ENCODE data around the gene ARHGAP12.

ARHGAP12 gene

GRCh38 chr10:31954410-31955191, 26.0 kb upstream of the ARHGAP12 start:
- Histone ChIP-seq H3K4me2 (ENCODE audit: low read depth, low read length, poor library complexity, severe bottlenecking) (no peak overlapping the region), H3K36me3 (ENCODE audit: low read length) (no peaks in the 10 kb centered on the region), H4K20me1 (ENCODE audit: low read depth, low read length) (no peaks in the 10 kb centered on the region), H3K27ac (ENCODE audit: low read depth, low read length) (no peak overlapping the region), H3K4me3 (ENCODE audit: insufficient read depth, low read length, poor library complexity, severe bottlenecking) (no peak overlapping the region), H2AFZ (ENCODE audit: low read depth, low read length, severe bottlenecking) (no peak overlapping the region), H3K9me3 (ENCODE audit: insufficient read depth, low read length) (peaks cover 4% of the 10 kb centered on the region; the same call in 1 of the 2 replicates), H3K9ac (ENCODE audit: low read length) (no peak overlapping the region), H3K27me3 (ENCODE audit: low read length) (no peaks in the 10 kb centered on the region), H3K79me2 (ENCODE audit: insufficient read depth, low read length) (no peaks in the 10 kb centered on the region), H3F3A (ENCODE audit: insufficient read depth) (no peaks in the 10 kb centered on the region), H3K9me2 (replicated peaks; ENCODE audit: insufficient read depth, low read length) (no peaks in the 10 kb centered on the region)
- TF ChIP-seq EZH2phosphoT487 (conservative IDR thresholded peaks at IDR 0.05; ENCODE audit: low read length) (no peak), CTCF (IDR thresholded peaks at IDR 0.05; ENCODE audit: insufficient read depth, low read length, poor library complexity, severe bottlenecking) (no peak)

GRCh38 chr10:31953480-31953879, 24.8 kb upstream of the ARHGAP12 start:
- no peaks in the 10 kb centered on the region for H3K36me3 ChIP-seq (ENCODE audit: low read length)
- no peak overlapping the region for H3K27ac ChIP-seq (ENCODE audit: low read depth, low read length)
- H3K4me3 ChIP-seq (ENCODE audit: insufficient read depth, low read length, poor library complexity, severe bottlenecking), result no peak overlapping the region
- H3K4me2 ChIP-seq (ENCODE audit: low read depth, low read length, poor library complexity, severe bottlenecking), result no peak overlapping the region
- no peaks in the 10 kb centered on the region for H3F3A ChIP-seq (ENCODE audit: insufficient read depth)
- H4K20me1 ChIP-seq (ENCODE audit: low read depth, low read length), result no peaks in the 10 kb centered on the region
- no peaks in the 10 kb centered on the region for H3K27me3 ChIP-seq (ENCODE audit: low read length)
- TF ChIP-seq CTCF (IDR thresholded peaks at IDR 0.05; ENCODE audit: insufficient read depth, low read length, poor library complexity, severe bottlenecking) (no peak), EZH2phosphoT487 (conservative IDR thresholded peaks at IDR 0.05; ENCODE audit: low read length) (no peak)
- peaks cover 4% of the 10 kb centered on the region; the same call in 1 of the 2 replicates for H3K9me3 ChIP-seq (ENCODE audit: insufficient read depth, low read length)
- no peaks in the 10 kb centered on the region for H3K9me2 ChIP-seq (replicated peaks; ENCODE audit: insufficient read depth, low read length)
- no peak overlapping the region for H2AFZ ChIP-seq (ENCODE audit: low read depth, low read length, severe bottlenecking)
- no peaks in the 10 kb centered on the region for H3K79me2 ChIP-seq (ENCODE audit: insufficient read depth, low read length)
- no peak overlapping the region for H3K9ac ChIP-seq (ENCODE audit: low read length)

DNA sequence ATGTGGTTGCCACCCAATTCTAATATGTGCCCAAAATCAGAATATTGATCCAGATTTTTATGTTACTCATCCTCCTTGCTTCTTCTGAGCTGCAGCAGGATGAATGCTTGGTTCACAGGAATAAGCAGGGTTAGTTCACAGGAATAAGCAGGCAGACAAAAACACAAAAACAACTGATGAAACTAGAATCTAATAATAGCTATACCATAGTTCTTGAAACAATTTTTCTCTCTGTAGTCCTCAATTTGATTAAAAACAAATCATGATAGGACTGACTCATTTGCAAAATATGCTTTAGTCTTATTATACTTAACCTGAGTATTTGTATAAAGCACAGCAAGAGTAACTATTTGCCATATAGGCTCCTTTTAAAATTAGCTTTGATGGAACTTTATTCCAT, 24.4 kb upstream of the ARHGAP12 start:
- Histone ChIP-seq H3F3A (ENCODE audit: insufficient read depth) (no peaks in the 10 kb centered on the region), H3K4me3 (ENCODE audit: insufficient read depth, low read length, poor library complexity, severe bottlenecking) (no peak overlapping the region), H3K9me3 (ENCODE audit: insufficient read depth, low read length) (peaks cover 4% of the 10 kb centered on the region; the same call in 1 of the 2 replicates), H3K9ac (ENCODE audit: low read length) (no peak overlapping the region), H3K4me2 (ENCODE audit: low read depth, low read length, poor library complexity, severe bottlenecking) (no peak overlapping the region), H3K36me3 (ENCODE audit: low read length) (no peaks in the 10 kb centered on the region), H3K27me3 (ENCODE audit: low read length) (no peaks in the 10 kb centered on the region), H2AFZ (ENCODE audit: low read depth, low read length, severe bottlenecking) (no peak overlapping the region), H3K27ac (ENCODE audit: low read depth, low read length) (no peak overlapping the region), H4K20me1 (ENCODE audit: low read depth, low read length) (no peaks in the 10 kb centered on the region), H3K79me2 (ENCODE audit: insufficient read depth, low read length) (no peaks in the 10 kb centered on the region), H3K9me2 (replicated peaks; ENCODE audit: insufficient read depth, low read length) (no peaks in the 10 kb centered on the region)
- TF ChIP-seq EZH2phosphoT487 (conservative IDR thresholded peaks at IDR 0.05; ENCODE audit: low read length) (no peak), CTCF (IDR thresholded peaks at IDR 0.05; ENCODE audit: insufficient read depth, low read length, poor library complexity, severe bottlenecking) (no peak)

All from SU-DHL-6 (cell line).